ENCODE results near the gene IQSEC1.

- TF ChIP-seq CTCF (IDR thresholded peaks at IDR 0.05), result no peak
- TF ChIP-seq POLR2AphosphoS5 (IDR thresholded peaks at IDR 0.05), result no peak
- no peak for TF ChIP-seq POLR2A (IDR thresholded peaks at IDR 0.05)
Observed at GRCh38 chr3:12932347-12932746, 140.9 kb downstream of the IQSEC1 start.

Measured in prostate gland (tissue), 2 donors.